ENCODE results near the gene MYH2.

- TF ChIP-seq CTCF (IDR thresholded peaks at IDR 0.05; ENCODE audit: borderline replicate concordance, extremely low read depth, low read length, poor library complexity, severe bottlenecking) (no peak), EZH2 (IDR thresholded peaks at IDR 0.05; ENCODE audit: borderline replicate concordance, low read depth, low read length, severe bottlenecking) (no peak)
Measured at GRCh38 chr17:10549096-10549842, at the start of gene MYH2.
